Measurements from ENCODE around the gene NSUN5.
"Not testable (repeated sequence)": the region's sequence is repeated elsewhere in the genome, so short reads cannot be mapped to it uniquely, and the experiment has no call there.

NSUN5 gene

GRCh38 chr7:73308665-73309214 lies at the start of gene NSUN5:
Gene NSUN5, minus strand, starts transcription at chr7:73308826. Its CDS starts 36 bp downstream, at chr7:73308790.
- peak; percentile 92 for DNase-seq (ENCODE audit: low spot score)

GRCh38 chr7:73356159-73356558 lies 47.5 kb upstream of the NSUN5 start:
- DNase-seq (ENCODE audit: low spot score), result no peak

- no peak for DNase-seq (ENCODE audit: low spot score)
These were observed 46.2 kb upstream of the NSUN5 start for GRCh38 chr7:73354821-73355220.

DNA sequence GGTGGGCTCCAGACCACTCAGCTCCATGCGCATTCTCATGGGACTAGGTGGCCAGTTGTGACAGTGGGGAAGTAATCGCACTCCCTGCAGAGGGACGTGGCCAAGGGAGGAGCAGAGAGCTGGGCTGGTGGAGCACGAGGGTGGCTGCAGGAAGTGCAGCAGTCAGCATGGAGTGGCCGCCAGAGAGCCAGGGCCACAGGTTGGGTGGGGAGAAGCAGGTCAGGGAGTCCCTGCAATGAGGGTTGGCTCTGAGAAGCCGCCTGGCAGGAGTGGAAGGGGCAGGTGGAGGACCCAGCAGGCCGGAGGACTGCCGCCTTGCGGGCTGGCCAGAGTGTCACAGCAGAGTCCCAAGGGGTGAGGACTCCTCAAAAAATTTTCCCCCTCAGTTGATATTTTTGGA lies 45.6 kb upstream of the NSUN5 start:
- no peak for DNase-seq (ENCODE audit: low spot score)

DNA sequence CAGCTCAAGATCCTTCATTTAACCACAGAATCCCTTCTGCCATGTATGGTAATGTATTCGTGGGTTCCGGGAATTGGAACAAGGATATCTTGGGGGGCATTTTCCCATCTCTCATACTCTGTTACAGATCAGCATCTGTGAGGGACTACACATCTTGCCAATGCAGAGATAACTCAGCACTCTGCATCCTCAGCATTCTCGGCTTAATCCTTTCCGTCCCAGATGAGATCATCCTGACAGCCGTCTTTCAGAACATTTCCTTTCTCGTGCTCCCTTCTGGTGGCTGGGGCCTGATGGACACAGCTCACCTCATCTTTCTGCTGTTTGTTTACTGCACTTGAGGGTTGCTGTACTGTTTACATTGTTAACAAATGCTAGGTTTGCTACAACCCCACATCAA lies 44.6 kb upstream of the NSUN5 start:
- no peak for DNase-seq (ENCODE audit: low spot score)

DNA sequence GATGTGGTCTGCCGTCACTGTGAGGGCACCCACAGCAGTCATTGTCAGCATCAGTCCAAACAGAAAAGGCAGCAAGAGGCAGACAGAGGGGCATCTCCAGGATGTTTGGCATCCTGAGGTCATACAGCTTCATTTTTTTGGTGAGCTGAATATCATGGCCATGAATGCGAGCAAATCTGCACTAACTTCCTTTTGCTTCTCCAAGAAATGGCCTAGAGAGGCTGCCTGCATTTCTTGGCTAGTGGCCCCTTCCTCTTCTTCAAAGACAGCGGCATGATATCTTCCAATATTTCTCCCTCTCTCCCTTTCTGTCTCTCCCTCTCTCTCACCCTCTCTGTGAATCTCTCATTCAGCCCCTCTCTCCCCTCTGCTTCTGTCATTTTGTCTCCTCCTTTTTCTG lies 44.2 kb upstream of the NSUN5 start:
- no peak for DNase-seq (ENCODE audit: low spot score)

GRCh38 chr7:73351447-73352167 lies 43.0 kb upstream of the NSUN5 start:
- DNase-seq (ENCODE audit: low spot score), result no peak

- no peak for DNase-seq (ENCODE audit: low spot score)
These were observed 41.9 kb upstream of the NSUN5 start for GRCh38 chr7:73350306-73351068.

DNA sequence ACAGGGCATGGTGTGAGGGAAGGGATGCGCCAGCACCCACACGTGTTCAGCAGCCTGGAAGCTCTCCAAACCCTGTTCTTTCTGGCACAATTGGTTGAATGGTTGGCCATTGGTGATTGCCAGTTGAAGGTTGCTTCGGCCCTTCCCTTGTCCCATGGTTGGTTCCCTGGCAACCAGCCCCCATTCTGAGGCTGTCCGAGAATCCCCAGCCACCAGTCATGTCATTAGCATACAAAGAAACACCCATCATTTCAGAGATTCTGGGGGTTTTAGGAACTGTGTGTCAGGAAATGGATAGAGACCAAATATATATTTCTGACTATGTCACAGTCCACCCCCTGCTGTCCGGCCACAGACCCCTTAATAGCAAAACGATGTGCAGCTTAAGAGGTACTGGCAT lies 41.1 kb upstream of the NSUN5 start:
- no peak for DNase-seq (ENCODE audit: low spot score)

GRCh38 chr7:73345951-73346350 lies 37.3 kb upstream of the NSUN5 start:
- no peak for DNase-seq (ENCODE audit: low spot score)

DNA sequence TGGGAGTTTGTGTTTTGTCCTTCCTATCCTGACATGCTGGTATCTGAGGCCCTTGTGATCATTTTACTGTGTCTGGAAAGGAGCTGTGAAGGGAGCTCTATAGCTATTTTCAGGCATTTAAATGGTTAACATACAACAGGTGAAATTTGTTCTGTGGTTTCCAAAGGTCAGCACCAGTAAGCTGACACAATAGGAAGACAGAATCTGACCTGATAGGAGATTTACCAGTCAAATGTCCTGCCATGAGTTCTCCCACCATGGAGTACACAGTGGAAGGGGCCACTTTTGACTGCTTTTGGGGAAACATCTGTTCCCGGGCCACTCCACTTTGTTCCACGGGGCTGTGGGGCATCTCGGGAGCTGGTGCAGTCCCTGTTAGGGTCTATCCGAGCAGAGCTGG lies 36.9 kb upstream of the NSUN5 start:
- DNase-seq (ENCODE audit: low spot score), result no peak

DNA sequence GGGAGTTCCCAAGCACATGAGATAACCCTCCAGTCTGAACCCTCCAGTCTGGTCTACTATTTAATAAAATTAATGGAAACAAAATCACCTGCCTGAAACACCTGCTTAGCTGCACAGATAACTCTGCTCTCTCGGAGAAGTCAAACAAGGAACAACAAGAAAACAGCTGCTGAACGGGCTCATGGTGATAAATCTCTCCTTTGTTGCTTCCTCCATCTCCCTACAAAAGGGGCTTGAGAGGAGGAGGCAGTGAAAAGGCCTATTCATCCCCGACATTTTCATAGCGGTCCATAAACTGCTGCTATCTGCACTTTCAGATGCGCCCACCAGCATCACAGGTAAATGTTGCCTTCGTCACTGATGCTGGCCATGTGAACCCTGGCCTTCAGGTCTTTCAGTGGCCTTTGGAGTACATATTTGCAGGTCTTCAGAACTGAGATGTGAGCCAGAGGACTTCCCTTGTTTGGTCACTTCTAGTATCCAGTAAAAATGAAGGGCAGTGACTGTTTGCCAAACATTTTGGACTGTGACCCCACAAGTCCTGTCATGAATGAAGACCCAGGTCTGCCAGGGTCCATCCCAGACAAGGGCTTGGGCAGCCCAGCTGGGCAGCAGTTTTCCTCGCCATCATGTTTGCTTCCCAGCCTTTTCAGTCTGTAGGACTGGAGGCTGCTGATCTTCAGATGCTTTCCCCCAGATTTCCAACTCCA lies 35.2 kb upstream of the NSUN5 start:
- no peak for DNase-seq (ENCODE audit: low spot score)

GRCh38 chr7:73342645-73343044 lies 34.0 kb upstream of the NSUN5 start:
- DNase-seq (ENCODE audit: low spot score), result peak; percentile 86

- peak; percentile 80 for DNase-seq (ENCODE audit: low spot score)
These were observed 33.3 kb upstream of the NSUN5 start for GRCh38 chr7:73341877-73342276.

- DNase-seq (ENCODE audit: low spot score), result no peak
These were observed 31.9 kb upstream of the NSUN5 start for GRCh38 chr7:73340514-73340913.

GRCh38 chr7:73338321-73338720 lies 29.7 kb upstream of the NSUN5 start:
- no peak for DNase-seq (ENCODE audit: low spot score)

DNA sequence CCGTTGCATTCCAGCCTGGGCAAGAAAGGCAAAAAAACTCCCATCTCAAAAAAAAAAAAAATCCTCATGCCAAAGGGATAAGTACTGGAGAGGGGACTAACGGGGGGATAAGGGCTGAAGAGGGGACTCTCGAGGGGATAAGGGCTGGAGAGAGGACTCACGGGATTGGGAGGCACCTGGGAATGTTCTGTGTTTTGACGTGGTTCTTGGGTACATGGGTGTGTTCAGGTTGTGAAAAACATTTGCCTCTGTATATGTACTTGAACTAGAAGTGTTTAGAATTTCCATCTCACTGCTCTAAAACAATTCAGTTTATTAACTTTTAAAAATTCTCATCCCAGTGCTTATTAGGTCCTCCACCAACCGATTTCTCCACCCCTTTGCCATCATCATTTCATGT lies 23.8 kb upstream of the NSUN5 start:
- DNase-seq (ENCODE audit: low spot score), result no peak

DNA sequence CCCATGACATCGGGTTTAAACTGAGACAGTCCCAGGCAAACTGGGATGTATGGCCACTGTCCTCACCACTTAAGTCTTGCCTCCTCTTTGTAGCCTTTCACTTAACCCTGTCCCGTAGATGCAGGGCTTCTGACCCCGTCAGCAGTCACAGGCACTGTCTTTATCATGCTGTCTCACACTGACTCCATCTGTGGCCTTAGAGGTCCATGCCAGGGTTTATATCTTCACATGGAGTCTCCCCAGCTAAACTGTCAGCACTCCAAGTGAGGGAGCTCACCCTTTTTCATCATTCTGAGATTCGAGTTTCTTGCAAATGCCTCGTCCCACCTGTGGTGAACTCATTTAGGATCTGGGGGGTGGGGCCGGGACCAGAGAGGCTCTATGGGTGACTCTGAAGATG lies 22.1 kb upstream of the NSUN5 start:
- DNase-seq (ENCODE audit: low spot score), result no peak

DNA sequence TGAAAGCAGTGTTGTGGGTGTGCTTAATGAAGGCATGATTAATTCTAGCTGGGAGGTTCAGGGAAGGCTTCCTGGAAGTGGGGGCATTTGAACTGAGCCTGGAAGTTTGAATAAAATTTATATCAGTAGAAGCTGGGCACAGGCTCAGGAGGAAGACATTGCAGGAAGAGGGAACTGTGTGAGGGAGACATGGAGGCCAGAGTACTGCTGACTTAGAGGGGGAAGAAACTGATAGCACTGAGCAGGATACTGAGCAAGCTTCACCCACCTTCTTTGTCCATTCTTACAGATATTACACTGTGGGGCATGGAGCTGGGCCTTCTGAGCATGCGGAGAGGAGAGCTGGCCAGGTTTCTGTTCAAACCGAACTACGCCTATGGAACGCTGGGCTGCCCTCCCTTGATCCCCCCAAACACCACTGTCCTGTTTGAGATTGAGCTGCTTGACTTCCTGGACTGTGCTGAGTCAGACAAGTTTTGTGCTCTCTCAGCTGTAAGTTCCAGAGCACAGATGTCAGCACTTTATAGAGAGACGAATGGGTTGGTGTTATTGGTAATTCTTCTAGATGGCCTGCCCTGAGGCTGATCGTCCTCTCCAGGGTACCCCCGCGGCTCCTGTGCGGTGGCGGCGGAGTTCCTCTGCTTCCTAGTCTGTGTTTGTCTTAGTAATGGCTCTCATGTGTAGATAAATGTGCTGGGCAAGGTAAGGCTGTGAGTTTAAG lies 21.4 kb upstream of the NSUN5 start:
- peak; percentile 54 for DNase-seq (ENCODE audit: low spot score)

DNA sequence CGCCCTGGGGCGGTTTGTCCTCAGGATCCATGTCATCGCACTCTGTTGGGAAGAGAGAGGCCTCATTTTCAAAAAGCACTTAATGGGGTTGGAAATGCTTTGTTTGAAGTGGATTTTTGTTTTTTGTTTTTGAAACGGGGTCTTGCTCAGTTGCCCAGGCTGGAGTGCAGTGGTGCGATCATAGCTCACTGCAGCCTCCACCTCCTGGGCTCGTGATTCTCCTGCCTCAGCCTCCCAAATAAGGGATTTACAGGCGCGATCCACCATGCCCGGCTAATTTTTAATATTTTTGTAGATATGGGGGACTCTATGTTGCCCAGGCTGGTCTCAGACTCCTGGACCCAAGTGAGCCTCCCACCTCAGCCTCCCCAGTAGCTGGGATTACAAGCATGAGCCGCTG lies 20.1 kb upstream of the NSUN5 start:
- no peak for DNase-seq (ENCODE audit: low spot score)

- DNase-seq (ENCODE audit: low spot score), result not testable (repeated sequence)
These were observed 19.3 kb upstream of the NSUN5 start, which contains the start of the genes FKBP6 and TRIM50 for GRCh38 chr7:73327922-73328321. Gene FKBP6, plus strand, starts transcription at chr7:73328161. Its CDS starts 268 bp downstream, at chr7:73328429. Gene TRIM50, minus strand, starts transcription at chr7:73328082. Its CDS starts 3,295 bp downstream, at chr7:73324787.

- not testable (repeated sequence) for DNase-seq (ENCODE audit: low spot score)
These were observed 18.8 kb upstream of the NSUN5 start for GRCh38 chr7:73327449-73327848.
